Adrenal gland (tissue), 12 donors: ENCODE results near the gene CPXM2. TPM values are rescaled to one million over a fixed set of nuclear protein-coding genes. Genes with fewer than 3 reads are reported as not detected.

Experiments used
- DNase-seq, 7 donors: peaks; one replicate each; pipeline ENCODE4 v3.0.0-alpha.2; 2019 to 2020
- H3K27ac ChIP-seq, 5 donors: fragments of 200-600 bp; sonication (generic) in 4 of 5; 1 replicate in 3 of 5; 2 replicates in 2 of 5; pipeline versions ENCODE4 v1.5.1 to v1.8.0; 2016 to 2020; ENCODE audit warnings: mild to moderate bottlenecking in 1 of 5
- H3K27me3 ChIP-seq: fragments of 200-600 bp; 2 replicates; pipeline ENCODE4 v1.8.0; 2021
- H3K36me3 ChIP-seq, 2 donors: fragments of 200-600 bp; replicated peaks in 1 of 2; 1 replicate in 1 of 2; 2 replicates in 1 of 2; pipeline versions ENCODE4 v1.5.1 to v1.8.0; 2018 to 2022
- H3K4me1 ChIP-seq, 2 donors: fragments of 200-600 bp; replicated peaks in 1 of 2; 1 replicate in 1 of 2; 2 replicates in 1 of 2; pipeline versions ENCODE4 v1.5.1 to v1.8.0; 2018 to 2021
- H3K4me3 ChIP-seq, 4 donors: fragments of 200-600 bp; sonication (generic) in 3 of 4; one replicate each; pipeline ENCODE4 v1.5.1; 2016 to 2018
- H3K9me3 ChIP-seq, 3 donors: fragments of 200-600 bp; sonication (generic) in 1 of 3; replicated peaks in 1 of 3; 1 replicate in 2 of 3; 2 replicates in 1 of 3; pipeline versions ENCODE4 v1.5.1 to v1.8.0; 2016 to 2021
- CTCF ChIP-seq, 6 experiments: fragments of 450-650 bp in 4 of 6; fragments of 200-600 bp in 2 of 6; sonication (generic) in 1 of 6; IDR thresholded peaks; 1 replicate in 5 of 6; 2 replicates in 1 of 6; pipeline versions ENCODE4 v1.5.1 to v1.8.0; 2016 to 2021; ENCODE audit warnings: antibody characterized with exemption in 6 of 6, mild to moderate bottlenecking in 2 of 6, moderate library complexity in 1 of 6
- POLR2A ChIP-seq, 2 donors: fragments of 450-650 bp; IDR thresholded peaks; one replicate each; pipeline ENCODE4 v1.6.1; 2017; ENCODE audit warnings: antibody characterized with exemption in 2 of 2, mild to moderate bottlenecking in 2 of 2, moderate library complexity in 1 of 2
- WGBS, 4 donors: extraction: QIAGEN DNeasy Blood & Tissue Kit in 2 of 4; methylation state at CpG; one replicate each; pipeline versions ENCODE4 v1.1.5 to v1.1.7; 2013 to 2017; 5-methylcytosine and 5-hydroxymethylcytosine counted together
- intact Hi-C, 2 donors: fragments of 100-400 bp; cut with DNase I; formaldehyde crosslinking; loops; one replicate each; pipeline versions ENCODE4 v1.14.1 to v1.15.0; 2022 to 2023
- polyA plus RNA-seq, 3 donors: library from polyadenylated mRNA; stranded (reverse); fragments of 200-250 nt in 2 of 3; fragments of 350-450 nt in 1 of 3; fragmentation: Illumina TruSeq in 1 of 3; extraction: RNeasy Lipid Tissue Mini Kit (QIAGEN cat#74804) in 1 of 3; gene quantifications; one replicate each; pipeline ENCODE4 v1.2.3, GENCODE V29; 2013 to 2014
- total RNA-seq, 9 donors: library from RNA; depleted of rRNA in 4 of 9; stranded (reverse); fragments of >200 nt in 4 of 9; fragments of 120-200 nt in 1 of 9; fragmentation: NEBNext Ultra II Directional in 1 of 9; extraction: Animal tissue kit (Norgen Biotek cat#: 25700) in 1 of 9; gene quantifications; one replicate each; pipeline versions ENCODE4 v1.1.0 to v1.2.4, GENCODE V29; 2013 to 2023
- donor health status: healthy with polysubstance abuse.
- donor health status: Bipolar disorder and iron deficiency.
- donor health status: DM: yes; HTN: yes; CAD: no.
- donor health status: DM: no; HTN: no; CAD: no.
- donor health status: DM: no; HTN: no; CAD: no.
- donor health status: DM: yes; HTN: yes; CAD: no.

Gene CPXM2
- total and polyA plus RNA-seq, 12 donors: 0.17 to 10.8 (median 4.3) TPM

GRCh38 chr10:123831259-123831658 lies 60.3 kb downstream of the CPXM2 start:
- H3K27ac ChIP-seq: no peak overlapping the region
- no peaks in the 10 kb centered on the region for H3K27me3 ChIP-seq
- H3K4me1 ChIP-seq: no peaks in the 10 kb centered on the region
- no peak overlapping the region for H3K4me3 ChIP-seq
- 53 to 75% (median 70%) methylated on average over 2 to 3 of the region's 3 CpGs for WGBS, 4 donors
- intact Hi-C loops: no loop called here
- no peaks in the 10 kb centered on the region for H3K36me3 ChIP-seq
- no peak for DNase-seq
- TF ChIP-seq POLR2A (IDR thresholded peaks at IDR 0.05): no peak
- TF ChIP-seq CTCF (IDR thresholded peaks at IDR 0.05): no peak
- H3K9me3 ChIP-seq: no peaks in the 10 kb centered on the region

- intact Hi-C loops: no loop called here
- no peaks in the 10 kb centered on the region for H3K4me1 ChIP-seq
- H3K36me3 ChIP-seq: no peaks in the 10 kb centered on the region
- no peaks in the 10 kb centered on the region for H3K9me3 ChIP-seq
- 54 to 73% (median 61%) methylated on average over 2 of the region's 2 CpGs for WGBS, 4 donors
- TF ChIP-seq CTCF (IDR thresholded peaks at IDR 0.05): no peak
- no peak for TF ChIP-seq POLR2A (IDR thresholded peaks at IDR 0.05)
- no peaks in the 10 kb centered on the region for H3K27me3 ChIP-seq
- no peak overlapping the region for H3K4me3 ChIP-seq
- no peak for DNase-seq
- H3K27ac ChIP-seq: no peak overlapping the region
These were observed 70.5 kb downstream of the CPXM2 start for GRCh38 chr10:123821136-123821535.

GRCh38 chr10:123809632-123810031 lies 82.0 kb downstream of the CPXM2 start:
- H3K4me1 ChIP-seq: no peaks in the 10 kb centered on the region
- H3K27me3 ChIP-seq: peaks cover 9% of the 10 kb centered on the region
- H3K27ac ChIP-seq: no peak overlapping the region
- intact Hi-C loops: no loop called here
- DNase-seq: no peak
- TF ChIP-seq POLR2A (IDR thresholded peaks at IDR 0.05) (no peak), CTCF (IDR thresholded peaks at IDR 0.05) (no peak)
- H3K36me3 ChIP-seq: no peaks in the 10 kb centered on the region
- H3K4me3 ChIP-seq: no peak overlapping the region
- no peaks in the 10 kb centered on the region for H3K9me3 ChIP-seq

- 30 to 41% (median 34%) methylated on average over 6 of the region's 6 CpGs for WGBS, 4 donors
- intact Hi-C loops: no loop called here
- Histone ChIP-seq H3K36me3 (no peaks in the 10 kb centered on the region), H3K9me3 (no peaks in the 10 kb centered on the region), H3K4me3 (no peak overlapping the region), H3K27ac (no peak overlapping the region), H3K27me3 (peaks cover 14% of the 10 kb centered on the region), H3K4me1 (no peaks in the 10 kb centered on the region)
- DNase-seq: peak in 2 of 7 donors; percentile 11 to 16
- TF ChIP-seq POLR2A (IDR thresholded peaks at IDR 0.05): no peak
- no peak for TF ChIP-seq CTCF (IDR thresholded peaks at IDR 0.05)
These were observed 82.7 kb downstream of the CPXM2 start for GRCh38 chr10:123808906-123809305.
